ENCODE data around the gene BICC1.

The BICC1 gene

GRCh38 chr10:58535311-58535710, 22.6 kb downstream of the BICC1 start:
- TF ChIP-seq, protein P1, sequence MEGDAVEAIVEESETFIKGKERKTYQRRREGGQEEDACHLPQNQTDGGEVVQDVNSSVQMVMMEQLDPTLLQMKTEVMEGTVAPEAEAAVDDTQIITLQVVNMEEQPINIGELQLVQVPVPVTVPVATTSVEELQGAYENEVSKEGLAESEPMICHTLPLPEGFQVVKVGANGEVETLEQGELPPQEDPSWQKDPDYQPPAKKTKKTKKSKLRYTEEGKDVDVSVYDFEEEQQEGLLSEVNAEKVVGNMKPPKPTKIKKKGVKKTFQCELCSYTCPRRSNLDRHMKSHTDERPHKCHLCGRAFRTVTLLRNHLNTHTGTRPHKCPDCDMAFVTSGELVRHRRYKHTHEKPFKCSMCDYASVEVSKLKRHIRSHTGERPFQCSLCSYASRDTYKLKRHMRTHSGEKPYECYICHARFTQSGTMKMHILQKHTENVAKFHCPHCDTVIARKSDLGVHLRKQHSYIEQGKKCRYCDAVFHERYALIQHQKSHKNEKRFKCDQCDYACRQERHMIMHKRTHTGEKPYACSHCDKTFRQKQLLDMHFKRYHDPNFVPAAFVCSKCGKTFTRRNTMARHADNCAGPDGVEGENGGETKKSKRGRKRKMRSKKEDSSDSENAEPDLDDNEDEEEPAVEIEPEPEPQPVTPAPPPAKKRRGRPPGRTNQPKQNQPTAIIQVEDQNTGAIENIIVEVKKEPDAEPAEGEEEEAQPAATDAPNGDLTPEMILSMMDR (IDR thresholded peaks at IDR 0.05) = no peak
- Histone ChIP-seq H3K79me2 (no peaks in the 10 kb centered on the region), H3K36me3 (ENCODE audit: control insufficient read depth, insufficient read depth, low read length) (no peaks in the 10 kb centered on the region), H3K27ac (no peak overlapping the region), H3K27me3 (ENCODE audit: control insufficient read depth, insufficient read depth, low read length) (no peaks in the 10 kb centered on the region), H2AFZ (no peak overlapping the region), H3K4me1 (no peaks in the 10 kb centered on the region), H3K4me3 (ENCODE audit: low read depth, low read length) (no peak overlapping the region), H3K9me3 (ENCODE audit: control insufficient read depth, low read length) (no peaks in the 10 kb centered on the region), H3K4me2 (ENCODE audit: low read length) (no peak overlapping the region), H3K9ac (no peak overlapping the region)

- H3K4me3 ChIP-seq (ENCODE audit: low read depth, low read length) = no peak overlapping the region
- H3K79me2 ChIP-seq = no peaks in the 10 kb centered on the region
- H3K27me3 ChIP-seq (ENCODE audit: control insufficient read depth, insufficient read depth, low read length) = no peaks in the 10 kb centered on the region
- H3K4me2 ChIP-seq (ENCODE audit: low read length) = no peak overlapping the region
- TF ChIP-seq, protein P1 (IDR thresholded peaks at IDR 0.05) = no peak
- no peak overlapping the region for H3K27ac ChIP-seq
- H3K9ac ChIP-seq = no peak overlapping the region
- no peaks in the 10 kb centered on the region for H3K4me1 ChIP-seq
- no peaks in the 10 kb centered on the region for H3K36me3 ChIP-seq (ENCODE audit: control insufficient read depth, insufficient read depth, low read length)
- no peak overlapping the region for H2AFZ ChIP-seq
- H3K9me3 ChIP-seq (ENCODE audit: control insufficient read depth, low read length) = no peaks in the 10 kb centered on the region
Measured at GRCh38 chr10:58543141-58543540, 30.5 kb downstream of the BICC1 start.

GRCh38 chr10:58544135-58544534, 31.5 kb downstream of the BICC1 start:
- Histone ChIP-seq H3K79me2 (no peaks in the 10 kb centered on the region), H3K4me1 (no peaks in the 10 kb centered on the region), H3K36me3 (ENCODE audit: control insufficient read depth, insufficient read depth, low read length) (no peaks in the 10 kb centered on the region), H3K27me3 (ENCODE audit: control insufficient read depth, insufficient read depth, low read length) (no peaks in the 10 kb centered on the region), H2AFZ (no peak overlapping the region), H3K9me3 (ENCODE audit: control insufficient read depth, low read length) (no peaks in the 10 kb centered on the region), H3K4me3 (ENCODE audit: low read depth, low read length) (no peak overlapping the region), H3K4me2 (ENCODE audit: low read length) (no peak overlapping the region), H3K27ac (no peak overlapping the region), H3K9ac (no peak overlapping the region)
- TF ChIP-seq, protein P1 (IDR thresholded peaks at IDR 0.05) = no peak

DNA sequence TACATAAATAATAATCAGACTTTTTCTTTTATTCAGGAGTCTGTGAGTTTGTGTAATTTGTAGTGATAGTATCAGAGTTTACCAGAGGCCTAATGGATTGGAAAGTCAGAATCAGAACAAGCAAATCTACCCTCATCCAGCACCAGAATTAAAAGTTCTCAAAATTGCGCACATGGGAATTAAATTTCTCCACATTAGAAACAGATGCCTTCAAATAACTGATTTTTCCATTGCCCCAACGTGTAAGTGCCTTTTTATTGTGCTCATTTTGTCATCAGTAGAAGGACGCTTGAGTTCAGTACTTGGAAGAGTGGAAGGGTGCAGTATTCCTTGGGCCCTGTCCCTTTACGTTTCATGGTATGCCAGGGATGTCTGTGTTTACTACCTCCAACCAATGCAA, 32.8 kb downstream of the BICC1 start:
- Histone ChIP-seq H3K4me3 (ENCODE audit: low read depth, low read length) (no peak overlapping the region), H3K4me2 (ENCODE audit: low read length) (no peak overlapping the region), H2AFZ (no peak overlapping the region), H3K27ac (no peak overlapping the region), H3K4me1 (no peaks in the 10 kb centered on the region), H3K36me3 (ENCODE audit: control insufficient read depth, insufficient read depth, low read length) (no peaks in the 10 kb centered on the region), H3K9me3 (ENCODE audit: control insufficient read depth, low read length) (no peaks in the 10 kb centered on the region), H3K27me3 (ENCODE audit: control insufficient read depth, insufficient read depth, low read length) (no peaks in the 10 kb centered on the region), H3K9ac (no peak overlapping the region), H3K79me2 (no peaks in the 10 kb centered on the region)
- TF ChIP-seq, protein P1 (IDR thresholded peaks at IDR 0.05) = no peak

GRCh38 chr10:58546137-58546536, 33.5 kb downstream of the BICC1 start:
- no peak overlapping the region for H3K4me3 ChIP-seq (ENCODE audit: low read depth, low read length)
- TF ChIP-seq, protein P1 (IDR thresholded peaks at IDR 0.05) = no peak
- no peak overlapping the region for H3K27ac ChIP-seq
- H3K4me1 ChIP-seq = no peaks in the 10 kb centered on the region
- H3K9me3 ChIP-seq (ENCODE audit: control insufficient read depth, low read length) = no peaks in the 10 kb centered on the region
- H3K9ac ChIP-seq = no peak overlapping the region
- no peaks in the 10 kb centered on the region for H3K36me3 ChIP-seq (ENCODE audit: control insufficient read depth, insufficient read depth, low read length)
- H2AFZ ChIP-seq = no peak overlapping the region
- H3K4me2 ChIP-seq (ENCODE audit: low read length) = no peak overlapping the region
- H3K27me3 ChIP-seq (ENCODE audit: control insufficient read depth, insufficient read depth, low read length) = no peaks in the 10 kb centered on the region
- no peaks in the 10 kb centered on the region for H3K79me2 ChIP-seq

Data from parathyroid adenoma (tissue), 2 donors.